H4 (cell line): ENCODE measurements around the gene TMEM178B. TPM values are rescaled to one million over a fixed set of nuclear protein-coding genes. Genes with fewer than 3 reads are reported as not detected.

Experiments
- DNase-seq: peaks from one replicate; pipeline ENCODE4 v3.0.0-alpha.2; 2015; ENCODE audit warnings: low spot score
- total RNA-seq: library from RNA; depleted of rRNA; stranded (reverse); fragments of >200 nt; shearing (Covaris generic); gene quantifications from 2 replicates; pipeline ENCODE4 v1.2.3, GENCODE V29; 2014

Gene TMEM178B
- total RNA-seq, 1 experiment from 2014 or later: 0.04 TPM

GRCh38 chr7:141430455-141431139, 356.7 kb downstream of the TMEM178B start:
- DNase-seq: no peak

GRCh38 chr7:141431140-141431479, 357.2 kb downstream of the TMEM178B start:
- no peak for DNase-seq

- no peak for DNase-seq
These were observed 357.8 kb downstream of the TMEM178B start for GRCh38 chr7:141431711-141432110.

- DNase-seq: no peak
These were observed 359.8 kb downstream of the TMEM178B start for GRCh38 chr7:141433698-141434097.

GRCh38 chr7:141436139-141436538, 362.3 kb downstream of the TMEM178B start:
- DNase-seq: no peak

GRCh38 chr7:141436575-141437075, 362.8 kb downstream of the TMEM178B start:
- DNase-seq: no peak

GRCh38 chr7:141439164-141439563, 365.3 kb downstream of the TMEM178B start:
- DNase-seq: no peak

- no peak for DNase-seq
These were observed 365.9 kb downstream of the TMEM178B start for GRCh38 chr7:141439776-141440175.

GRCh38 chr7:141441837-141442627, 368.2 kb downstream of the TMEM178B start:
- no peak for DNase-seq

- no peak for DNase-seq
These were observed 368.9 kb downstream of the TMEM178B start for GRCh38 chr7:141442781-141443180.

GRCh38 chr7:141444961-141445360, 371.1 kb downstream of the TMEM178B start:
- no peak for DNase-seq

GRCh38 chr7:141451232-141451631, 377.4 kb downstream of the TMEM178B start:
- no peak for DNase-seq

- DNase-seq: no peak
These were observed 379.0 kb downstream of the TMEM178B start for GRCh38 chr7:141452911-141453310.

- DNase-seq: no peak
These were observed 380.5 kb downstream of the TMEM178B start for GRCh38 chr7:141454338-141454737.

GRCh38 chr7:141455723-141456122, 381.9 kb downstream of the TMEM178B start:
- DNase-seq: no peak

GRCh38 chr7:141456298-141456697, 382.4 kb downstream of the TMEM178B start:
- no peak for DNase-seq

- DNase-seq: no peak
These were observed 382.8 kb downstream of the TMEM178B start for GRCh38 chr7:141456711-141457110.

GRCh38 chr7:141460781-141461715, 387.2 kb downstream of the TMEM178B start:
- no peak for DNase-seq

- no peak for DNase-seq
These were observed 388.1 kb downstream of the TMEM178B start for GRCh38 chr7:141461924-141462323.

- peak; percentile 21 for DNase-seq
These were observed 389.1 kb downstream of the TMEM178B start for GRCh38 chr7:141462958-141463357.

- DNase-seq: peak; percentile 40
These were observed 390.1 kb downstream of the TMEM178B start for GRCh38 chr7:141463986-141464385.

GRCh38 chr7:141464551-141464950, 390.7 kb downstream of the TMEM178B start:
- no peak for DNase-seq
